ENCODE measurements around the gene GNPTG.

Gene GNPTG

GRCh38 chr16:1334739-1335138 is 17.0 kb upstream of the GNPTG start:
- WGBS (ENCODE audit: insufficient coverage, insufficient read length): no CpG with 5 or more reads among the region's 9 CpGs
- H3K27ac ChIP-seq (ENCODE audit: low read length): no peak overlapping the region

GRCh38 chr16:1335211-1335971 is 16.3 kb upstream of the GNPTG start:
- no peak overlapping the region for H3K4me3 ChIP-seq (ENCODE audit: low read length)

More at GRCh38 chr16:1334739-1335138, 17.0 kb upstream of the GNPTG start:
- peaks cover 13% of the 10 kb centered on the region; the same call in 1 of the 2 replicates for H3K27me3 ChIP-seq (ENCODE audit: control insufficient read depth, insufficient read depth, low read length)
- H3K36me3 ChIP-seq (ENCODE audit: control insufficient read depth, insufficient read depth, low read length): no peaks in the 10 kb centered on the region
- DNase-seq (ENCODE audit: low read depth, low spot score): no peak
- no peaks in the 10 kb centered on the region for H3K9me3 ChIP-seq (ENCODE audit: control insufficient read depth, insufficient read depth, low read length)
- H3K4me3 ChIP-seq (ENCODE audit: low read length): no peak overlapping the region
- H3K4me1 ChIP-seq (ENCODE audit: control insufficient read depth, insufficient read depth, low read length): peaks cover 2% of the 10 kb centered on the region; the same call in 1 of the 2 replicates

GRCh38 chr16:1335996-1336395 is 15.7 kb upstream of the GNPTG start:
- no peaks in the 10 kb centered on the region for H3K9me3 ChIP-seq (ENCODE audit: control insufficient read depth, insufficient read depth, low read length)
- no peaks in the 10 kb centered on the region for H3K36me3 ChIP-seq (ENCODE audit: control insufficient read depth, insufficient read depth, low read length)
- WGBS (ENCODE audit: insufficient coverage, insufficient read length): no CpG with 5 or more reads among the region's 12 CpGs
- no peak for DNase-seq (ENCODE audit: low read depth, low spot score)
- H3K27ac ChIP-seq (ENCODE audit: low read length): no peak overlapping the region
- no peak overlapping the region for H3K4me3 ChIP-seq (ENCODE audit: low read length)
- peaks cover 2% of the 10 kb centered on the region; the same call in 1 of the 2 replicates for H3K4me1 ChIP-seq (ENCODE audit: control insufficient read depth, insufficient read depth, low read length)
- H3K27me3 ChIP-seq (ENCODE audit: control insufficient read depth, insufficient read depth, low read length): peaks cover 13% of the 10 kb centered on the region; the same call in 1 of the 2 replicates

More at GRCh38 chr16:1335211-1335971, 16.3 kb upstream of the GNPTG start:
- peaks cover 13% of the 10 kb centered on the region; the same call in 1 of the 2 replicates for H3K27me3 ChIP-seq (ENCODE audit: control insufficient read depth, insufficient read depth, low read length)
- H3K36me3 ChIP-seq (ENCODE audit: control insufficient read depth, insufficient read depth, low read length): no peaks in the 10 kb centered on the region
- peaks cover 2% of the 10 kb centered on the region; the same call in 1 of the 2 replicates for H3K4me1 ChIP-seq (ENCODE audit: control insufficient read depth, insufficient read depth, low read length)
- no CpG with 5 or more reads among the region's 16 CpGs for WGBS (ENCODE audit: insufficient coverage, insufficient read length)
- H3K27ac ChIP-seq (ENCODE audit: low read length): no peak overlapping the region
- H3K9me3 ChIP-seq (ENCODE audit: control insufficient read depth, insufficient read depth, low read length): no peaks in the 10 kb centered on the region
- no peak for DNase-seq (ENCODE audit: low read depth, low spot score)

GRCh38 chr16:1336619-1337018 is 15.1 kb upstream of the GNPTG start:
- Histone ChIP-seq H3K27ac (ENCODE audit: low read length) (no peak overlapping the region), H3K4me3 (ENCODE audit: low read length) (no peak overlapping the region), H3K9me3 (ENCODE audit: control insufficient read depth, insufficient read depth, low read length) (no peaks in the 10 kb centered on the region), H3K27me3 (ENCODE audit: control insufficient read depth, insufficient read depth, low read length) (peaks cover 13% of the 10 kb centered on the region; the same call in 1 of the 2 replicates), H3K36me3 (ENCODE audit: control insufficient read depth, insufficient read depth, low read length) (no peaks in the 10 kb centered on the region), H3K4me1 (ENCODE audit: control insufficient read depth, insufficient read depth, low read length) (peaks cover 2% of the 10 kb centered on the region; the same call in 1 of the 2 replicates)
- DNase-seq (ENCODE audit: low read depth, low spot score): no peak
- WGBS (ENCODE audit: insufficient coverage, insufficient read length): no CpG with 5 or more reads among the region's 15 CpGs

GRCh38 chr16:1337486-1337885 is 14.2 kb upstream of the GNPTG start:
- Histone ChIP-seq H3K9me3 (ENCODE audit: control insufficient read depth, insufficient read depth, low read length) (no peaks in the 10 kb centered on the region), H3K4me1 (ENCODE audit: control insufficient read depth, insufficient read depth, low read length) (peaks cover 4% of the 10 kb centered on the region; the same call in 1 of the 2 replicates), H3K4me3 (ENCODE audit: low read length) (no peak overlapping the region), H3K27ac (ENCODE audit: low read length) (no peak overlapping the region), H3K27me3 (ENCODE audit: control insufficient read depth, insufficient read depth, low read length) (peaks cover 13% of the 10 kb centered on the region; the same call in 1 of the 2 replicates), H3K36me3 (ENCODE audit: control insufficient read depth, insufficient read depth, low read length) (no peaks in the 10 kb centered on the region)
- WGBS (ENCODE audit: insufficient coverage, insufficient read length): no CpG with 5 or more reads among the region's 9 CpGs
- no peak for DNase-seq (ENCODE audit: low read depth, low spot score)

GRCh38 chr16:1338119-1338730 is 13.5 kb upstream of the GNPTG start:
- WGBS (ENCODE audit: insufficient coverage, insufficient read length): no CpG with 5 or more reads among the region's 30 CpGs
- H3K27me3 ChIP-seq (ENCODE audit: control insufficient read depth, insufficient read depth, low read length): peaks cover 13% of the 10 kb centered on the region; the same call in 1 of the 2 replicates
- H3K27ac ChIP-seq (ENCODE audit: low read length): no peak overlapping the region
- H3K36me3 ChIP-seq (ENCODE audit: control insufficient read depth, insufficient read depth, low read length): no peaks in the 10 kb centered on the region
- DNase-seq (ENCODE audit: low read depth, low spot score): no peak
- peaks cover 6% of the 10 kb centered on the region; the same call in 1 of the 2 replicates for H3K4me1 ChIP-seq (ENCODE audit: control insufficient read depth, insufficient read depth, low read length)
- H3K9me3 ChIP-seq (ENCODE audit: control insufficient read depth, insufficient read depth, low read length): no peaks in the 10 kb centered on the region
- no peak overlapping the region for H3K4me3 ChIP-seq (ENCODE audit: low read length)

GRCh38 chr16:1338855-1339675 is 12.7 kb upstream of the GNPTG start:
- no CpG with 5 or more reads among the region's 31 CpGs for WGBS (ENCODE audit: insufficient coverage, insufficient read length)
- Histone ChIP-seq H3K36me3 (ENCODE audit: control insufficient read depth, insufficient read depth, low read length) (no peaks in the 10 kb centered on the region), H3K27ac (ENCODE audit: low read length) (no peak overlapping the region), H3K4me3 (ENCODE audit: low read length) (no peak overlapping the region), H3K27me3 (ENCODE audit: control insufficient read depth, insufficient read depth, low read length) (peaks cover 10% of the 10 kb centered on the region; the same call in 1 of the 2 replicates), H3K4me1 (ENCODE audit: control insufficient read depth, insufficient read depth, low read length) (peaks cover 7% of the 10 kb centered on the region; the same call in 1 of the 2 replicates), H3K9me3 (ENCODE audit: control insufficient read depth, insufficient read depth, low read length) (no peaks in the 10 kb centered on the region)
- no peak for DNase-seq (ENCODE audit: low read depth, low spot score)

- H3K4me3 ChIP-seq (ENCODE audit: low read length): no peak overlapping the region
- H3K36me3 ChIP-seq (ENCODE audit: control insufficient read depth, insufficient read depth, low read length): no peaks in the 10 kb centered on the region
- WGBS (ENCODE audit: insufficient coverage, insufficient read length): no CpG with 5 or more reads among the region's 36 CpGs
- H3K9me3 ChIP-seq (ENCODE audit: control insufficient read depth, insufficient read depth, low read length): no peaks in the 10 kb centered on the region
- DNase-seq (ENCODE audit: low read depth, low spot score): no peak
- H3K4me1 ChIP-seq (ENCODE audit: control insufficient read depth, insufficient read depth, low read length): 0 out of 2 replicates have a peak, but pooled peaks cover 5% of the 10 kb centered on the region
- no peak overlapping the region for H3K27ac ChIP-seq (ENCODE audit: low read length)
- H3K27me3 ChIP-seq (ENCODE audit: control insufficient read depth, insufficient read depth, low read length): no peaks in the 10 kb centered on the region
Observed at GRCh38 chr16:1340730-1341494, 10.8 kb upstream of the GNPTG start.

- DNase-seq (ENCODE audit: low read depth, low spot score): no peak
- Histone ChIP-seq H3K4me3 (ENCODE audit: low read length) (no peak overlapping the region), H3K9me3 (ENCODE audit: control insufficient read depth, insufficient read depth, low read length) (no peaks in the 10 kb centered on the region), H3K27ac (ENCODE audit: low read length) (no peak overlapping the region), H3K36me3 (ENCODE audit: control insufficient read depth, insufficient read depth, low read length) (no peaks in the 10 kb centered on the region), H3K4me1 (ENCODE audit: control insufficient read depth, insufficient read depth, low read length) (0 out of 2 replicates have a peak, but pooled peaks cover 5% of the 10 kb centered on the region), H3K27me3 (ENCODE audit: control insufficient read depth, insufficient read depth, low read length) (no peaks in the 10 kb centered on the region)
- WGBS (ENCODE audit: insufficient coverage, insufficient read length): no CpG with 5 or more reads among the region's 39 CpGs
Observed at GRCh38 chr16:1341495-1342420, 10.0 kb upstream of the GNPTG start.
